Stimulated activated naive CD8-positive, alpha-beta T cell treated with anti-CD3 and anti-CD28 coated beads, Interleukin-15, amount 100 ng/mL, for 72 hours (primary cell): ENCODE data around the gene SNX24.
A peak's percentile ranks its signal among the peaks of the same experiment; 100 is the strongest.

Experiments used
- ATAC-seq: fragments of 150-1000 bp; cut with Tn5 transposase; 2 replicates; pipeline ENCODE4 v1.10.0; 2021; ENCODE audit warnings: mild to moderate bottlenecking, moderate library complexity
- DNase-seq, 2 donors: peaks; one replicate each; pipeline ENCODE4 v3.0.0; 2021 to 2022
- H3K27ac Mint-ChIP-seq, 2 donors: one replicate each; pipeline ENCODE4 v1.8.0; 2022; ENCODE audit warnings: mild to moderate bottlenecking in 2 of 2, mixed read lengths in 2 of 2, moderate library complexity in 2 of 2
- H3K27me3 Mint-ChIP-seq: one replicate; pipeline ENCODE4 v1.8.0; 2022; ENCODE audit warnings: mixed read lengths
- H3K4me1 Mint-ChIP-seq: one replicate; pipeline ENCODE4 v1.8.0; 2022; ENCODE audit warnings: mild to moderate bottlenecking, mixed read lengths
- H3K4me3 Mint-ChIP-seq, 2 donors: one replicate each; pipeline ENCODE4 v1.8.0; 2022; ENCODE audit warnings: mild to moderate bottlenecking in 2 of 2, mixed read lengths in 2 of 2, moderate library complexity in 1 of 2
- H3K9me3 Mint-ChIP-seq, 2 donors: one replicate each; pipeline ENCODE4 v1.8.0; 2022; ENCODE audit warnings: mixed read lengths in 2 of 2

SNX24 gene

GRCh38 chr5:122845229-122846050, at the start of gene SNX24:
SNX24 (plus strand) TSS chr5:122845613; CDS start chr5:122845634, 21 bp downstream.
- H3K27me3 Mint-ChIP-seq, result peaks cover 8% of the 10 kb centered on the region
- H3K27ac Mint-ChIP-seq, result peak within 1 kb of the TSS; percentile 57 to 74
- H3K9me3 Mint-ChIP-seq, result no peaks in the 10 kb centered on the region
- peaks cover 10% of the 10 kb centered on the region for H3K4me1 Mint-ChIP-seq
- DNase-seq, result peak; percentile 62 to 77
- H3K4me3 Mint-ChIP-seq, result peak within 1 kb of the TSS; percentile 74 to 83
- peak; percentile 91 for ATAC-seq

DNA sequence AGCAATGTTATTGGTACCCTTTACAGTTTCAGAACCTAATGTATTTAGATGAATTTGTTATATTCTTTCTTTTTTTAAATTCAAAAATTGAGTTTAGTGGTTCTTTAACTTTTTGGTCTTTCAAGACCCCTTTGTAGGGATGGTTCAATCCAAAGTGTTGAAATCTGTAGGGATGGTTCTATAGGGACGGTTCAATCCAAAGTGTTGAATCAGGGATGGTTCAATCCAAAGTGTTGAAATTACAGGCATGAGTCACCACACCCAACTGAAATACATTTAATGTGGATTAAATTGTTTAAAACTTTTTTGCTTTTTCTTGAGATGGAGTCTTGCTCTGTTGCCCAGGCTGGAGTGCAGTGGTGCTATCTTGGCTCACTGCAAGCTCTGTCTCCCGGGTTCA, 39.9 kb upstream of the SNX24 start:
- Mint-ChIP-seq H3K27me3 (no peaks in the 10 kb centered on the region), H3K9me3 (no peaks in the 10 kb centered on the region), H3K27ac (no peak overlapping the region), H3K4me1 (no peaks in the 10 kb centered on the region), H3K4me3 (no peak overlapping the region)
- no peak for ATAC-seq
- DNase-seq, result no peak

- Mint-ChIP-seq H3K4me1 (no peaks in the 10 kb centered on the region), H3K9me3 (no peaks in the 10 kb centered on the region), H3K4me3 (no peak overlapping the region), H3K27ac (no peak overlapping the region), H3K27me3 (no peaks in the 10 kb centered on the region)
- DNase-seq (no peak), ATAC-seq (no peak)
Observed at GRCh38 chr5:122810405-122810804, 35.0 kb upstream of the SNX24 start.

DNA sequence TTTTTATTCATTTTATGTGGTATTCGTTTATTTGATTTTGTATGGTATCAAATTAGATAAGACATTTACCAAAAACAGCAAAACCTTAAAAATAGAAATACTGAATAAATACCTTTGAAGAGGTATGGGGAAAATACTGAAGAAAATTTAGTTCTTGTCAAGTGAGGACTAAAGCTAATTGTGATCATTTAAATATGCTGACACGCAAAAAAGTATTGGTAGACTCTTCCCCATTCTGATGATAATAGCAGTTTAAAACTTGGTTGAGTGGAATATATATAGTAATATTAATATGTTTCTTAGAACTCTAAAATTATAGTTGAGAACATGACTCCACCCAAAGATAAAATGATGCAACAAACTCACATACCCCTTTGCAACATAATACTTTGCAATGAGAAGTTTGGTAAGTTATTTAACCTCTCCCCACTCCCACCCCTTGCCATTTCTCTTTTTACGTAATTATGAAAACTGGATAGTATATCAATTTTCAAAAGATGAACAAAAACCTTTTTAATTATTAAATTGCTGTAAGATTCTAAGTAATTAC, 30.1 kb upstream of the SNX24 start:
- Mint-ChIP-seq H3K27me3 (no peaks in the 10 kb centered on the region), H3K9me3 (no peaks in the 10 kb centered on the region), H3K4me3 (no peak overlapping the region), H3K27ac (no peak overlapping the region), H3K4me1 (no peaks in the 10 kb centered on the region)
- no peak for ATAC-seq
- DNase-seq, result no peak

DNA sequence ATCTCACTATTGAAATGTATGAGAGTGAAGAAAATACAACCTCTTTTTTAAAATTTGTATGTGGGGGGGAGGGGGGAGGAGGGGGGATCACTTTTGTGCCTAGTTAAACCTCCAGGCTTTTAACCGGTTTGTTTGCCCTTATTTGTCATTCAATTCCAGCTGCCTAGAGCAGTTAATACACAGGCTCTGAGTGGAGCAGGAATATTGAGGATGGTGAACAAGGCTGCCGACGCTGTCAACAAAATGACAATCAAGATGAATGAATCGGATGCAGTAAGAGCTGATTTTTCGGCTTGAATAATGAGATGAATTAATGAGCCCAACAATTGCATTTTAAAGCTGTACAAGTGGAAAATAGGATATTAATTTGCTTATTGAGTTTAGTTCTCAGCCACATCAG, 28.7 kb upstream of the SNX24 start:
- H3K9me3 Mint-ChIP-seq, result no peaks in the 10 kb centered on the region
- H3K4me1 Mint-ChIP-seq, result no peaks in the 10 kb centered on the region
- no peaks in the 10 kb centered on the region for H3K27me3 Mint-ChIP-seq

DNA sequence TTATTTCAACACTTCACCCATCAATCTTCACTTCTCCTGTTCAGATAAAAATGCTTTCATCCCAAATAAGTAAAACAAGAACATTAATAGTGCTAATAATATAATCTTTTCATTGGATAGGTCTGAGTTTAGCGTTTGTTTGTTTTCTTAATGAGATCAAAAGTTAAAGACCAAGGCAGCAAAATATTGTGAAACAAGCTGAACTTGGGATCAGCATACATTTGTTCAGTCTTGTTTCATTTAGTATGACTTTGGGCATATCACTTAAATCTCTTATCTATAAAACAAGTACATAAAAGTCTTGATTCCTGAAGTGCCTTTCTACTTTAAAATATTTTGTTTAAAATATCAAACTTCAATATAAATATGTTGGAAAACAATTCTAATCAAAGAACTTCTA, 13.4 kb upstream of the SNX24 start:
- no peak overlapping the region for H3K4me3 Mint-ChIP-seq
- H3K9me3 Mint-ChIP-seq, result no peaks in the 10 kb centered on the region
- no peak overlapping the region for H3K27ac Mint-ChIP-seq

More for the DNA sequence above, 28.7 kb upstream of the SNX24 start:
- H3K27ac Mint-ChIP-seq, result no peak overlapping the region
- no peak overlapping the region for H3K4me3 Mint-ChIP-seq
- ATAC-seq (no peak), DNase-seq (no peak)

DNA sequence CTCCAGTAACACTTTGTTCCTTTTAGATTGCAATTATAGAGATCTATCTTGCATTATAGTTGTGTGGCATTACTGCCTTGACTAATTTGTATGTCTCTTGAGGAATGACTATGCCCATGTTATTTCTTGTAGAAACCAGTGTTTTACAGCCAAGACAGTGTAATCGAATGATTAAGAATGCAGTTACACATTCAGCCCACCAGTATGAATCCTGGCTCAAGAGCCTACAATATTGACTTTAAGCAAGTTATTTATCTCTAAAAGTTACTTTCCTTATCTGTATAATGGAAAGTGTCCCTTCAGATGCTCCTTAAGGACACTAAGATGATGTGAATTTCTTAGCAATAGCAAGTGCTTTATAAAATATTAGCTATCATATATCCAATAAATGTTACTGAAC, 9.7 kb upstream of the SNX24 start:
- ATAC-seq, result peak; percentile 42

More for the DNA sequence above, 13.4 kb upstream of the SNX24 start:
- Mint-ChIP-seq H3K4me1 (no peaks in the 10 kb centered on the region), H3K27me3 (no peaks in the 10 kb centered on the region)
- ATAC-seq (no peak), DNase-seq (no peak)

GRCh38 chr5:122836947-122837346, 8.5 kb upstream of the SNX24 start:
- no peak overlapping the region for H3K4me3 Mint-ChIP-seq
- ATAC-seq, result no peak
- no peaks in the 10 kb centered on the region for H3K4me1 Mint-ChIP-seq
- no peak overlapping the region for H3K27ac Mint-ChIP-seq
- peaks cover under 1% of the 10 kb centered on the region for H3K27me3 Mint-ChIP-seq
- no peak for DNase-seq
- no peaks in the 10 kb centered on the region for H3K9me3 Mint-ChIP-seq

More for the DNA sequence above, 9.7 kb upstream of the SNX24 start:
- H3K9me3 Mint-ChIP-seq, result no peaks in the 10 kb centered on the region
- H3K4me3 Mint-ChIP-seq, result no peak overlapping the region
- DNase-seq, result no peak
- H3K4me1 Mint-ChIP-seq, result no peaks in the 10 kb centered on the region
- H3K27me3 Mint-ChIP-seq, result no peaks in the 10 kb centered on the region
- H3K27ac Mint-ChIP-seq, result no peak overlapping the region

DNA sequence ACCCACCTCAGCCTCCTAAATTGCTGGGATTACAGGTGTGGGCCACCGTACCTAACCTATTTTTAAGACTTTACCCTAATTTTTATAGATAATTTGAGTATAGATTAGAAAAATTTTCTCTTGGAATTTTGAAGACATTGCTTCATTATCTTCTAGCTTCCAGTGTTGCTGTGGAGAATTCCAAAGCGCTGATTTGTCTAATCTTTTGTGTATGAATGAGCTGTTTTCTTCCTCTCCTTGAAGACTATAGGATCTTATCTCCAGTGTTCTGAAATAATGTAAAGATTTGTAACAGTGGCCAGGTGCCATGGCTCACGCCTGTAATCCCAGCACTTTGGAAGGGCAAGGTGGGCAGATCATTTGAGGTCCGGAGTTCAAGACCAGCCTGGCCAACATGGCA, 5.7 kb upstream of the SNX24 start:
- Mint-ChIP-seq H3K27me3 (peaks cover 8% of the 10 kb centered on the region), H3K9me3 (no peaks in the 10 kb centered on the region), H3K4me3 (no peak overlapping the region), H3K27ac (no peak overlapping the region), H3K4me1 (peaks cover 8% of the 10 kb centered on the region)
- DNase-seq (no peak), ATAC-seq (no peak)

- ATAC-seq (no peak), DNase-seq (no peak)
- peaks cover 8% of the 10 kb centered on the region for H3K27me3 Mint-ChIP-seq
- H3K27ac Mint-ChIP-seq, result no peak overlapping the region
- H3K4me1 Mint-ChIP-seq, result peaks cover 10% of the 10 kb centered on the region
- H3K4me3 Mint-ChIP-seq, result no peak overlapping the region
- no peaks in the 10 kb centered on the region for H3K9me3 Mint-ChIP-seq
Observed at GRCh38 chr5:122842016-122842580, 3.3 kb upstream of the SNX24 start.

DNA sequence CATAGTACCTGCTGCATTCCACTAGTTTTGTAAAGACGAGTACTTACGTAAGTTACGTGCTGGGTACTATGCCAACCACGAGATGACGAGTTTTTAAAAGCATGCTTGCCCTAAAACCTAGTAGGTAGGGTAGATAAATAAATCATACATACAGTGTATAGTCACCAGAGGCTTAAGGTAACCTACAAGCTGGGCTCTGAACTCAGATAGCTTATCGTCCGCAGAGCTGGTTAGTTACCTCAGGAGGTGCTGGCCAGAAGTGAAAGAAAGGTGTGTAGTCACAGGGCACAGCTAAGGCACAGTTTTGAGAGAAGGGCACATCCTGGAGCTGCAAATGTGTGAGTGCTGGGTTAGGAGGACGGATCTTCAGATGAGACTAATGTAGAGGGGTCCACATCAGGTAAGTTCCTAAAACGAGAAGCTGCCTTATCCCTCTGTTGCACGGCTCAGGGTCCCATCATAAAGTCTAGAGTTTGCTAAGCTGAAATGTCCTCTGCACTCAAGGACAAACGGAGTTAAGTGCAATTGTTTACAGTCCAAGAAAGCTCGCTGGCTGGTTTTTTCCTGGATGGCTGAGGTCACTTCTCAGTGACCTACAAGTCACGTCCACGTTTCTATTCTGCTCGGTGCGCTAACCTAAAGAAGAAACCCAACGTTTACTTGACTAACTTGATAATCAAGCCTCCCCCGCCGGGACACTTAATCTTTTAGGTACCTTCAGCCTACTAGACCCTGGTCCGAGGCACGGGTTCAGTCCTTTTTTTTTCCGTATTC, 1.1 kb upstream of the SNX24 start:
- H3K4me3 Mint-ChIP-seq, result peak overlapping the region; percentile 74 to 83
- DNase-seq (peak; percentile 5 to 9), ATAC-seq (no peak)
- peak overlapping the region; percentile 57 to 74 for H3K27ac Mint-ChIP-seq
- peaks cover 8% of the 10 kb centered on the region for H3K27me3 Mint-ChIP-seq
- no peaks in the 10 kb centered on the region for H3K9me3 Mint-ChIP-seq
- H3K4me1 Mint-ChIP-seq, result peaks cover 10% of the 10 kb centered on the region

GRCh38 chr5:122844910-122845228, 544 bp upstream of the SNX24 start:
- peak; percentile 6 for ATAC-seq
- Mint-ChIP-seq H3K4me1 (peaks cover 10% of the 10 kb centered on the region), H3K4me3 (peak overlapping the region; percentile 74 to 83), H3K9me3 (no peaks in the 10 kb centered on the region), H3K27ac (peak overlapping the region; percentile 57 to 74), H3K27me3 (peaks cover 8% of the 10 kb centered on the region)
- DNase-seq, result no peak

DNA sequence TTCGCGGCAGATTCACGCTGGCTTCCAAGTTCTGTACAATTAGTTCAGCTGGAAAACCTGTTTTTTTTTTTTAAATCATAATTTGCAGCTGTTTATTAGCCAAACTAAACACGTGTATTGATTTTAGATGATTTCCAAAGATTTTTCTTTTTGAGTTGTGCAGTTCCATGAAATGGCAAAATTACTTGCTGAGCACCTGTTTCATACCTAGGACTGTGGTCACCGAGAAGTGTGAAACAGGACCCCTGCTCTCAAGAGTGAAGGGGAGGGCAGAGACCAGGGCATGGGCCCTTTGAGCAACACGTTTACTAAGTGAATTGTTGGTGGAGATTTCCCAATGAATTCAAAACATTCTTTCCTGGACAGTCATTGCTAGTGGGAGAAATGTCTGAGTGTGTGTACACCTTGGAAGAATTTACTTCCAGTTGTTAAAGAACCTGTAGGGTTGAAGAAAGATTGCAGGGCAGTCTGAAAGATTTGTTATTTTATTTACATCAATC, 688 bp downstream of the SNX24 start:
- Mint-ChIP-seq H3K4me1 (peaks cover 10% of the 10 kb centered on the region), H3K27ac (peak overlapping the region in 1 of 2 donors; percentile 35), H3K4me3 (peak overlapping the region; percentile 63 to 74), H3K27me3 (peaks cover 8% of the 10 kb centered on the region), H3K9me3 (no peaks in the 10 kb centered on the region)
- no peak for ATAC-seq
- DNase-seq, result no peak

DNA sequence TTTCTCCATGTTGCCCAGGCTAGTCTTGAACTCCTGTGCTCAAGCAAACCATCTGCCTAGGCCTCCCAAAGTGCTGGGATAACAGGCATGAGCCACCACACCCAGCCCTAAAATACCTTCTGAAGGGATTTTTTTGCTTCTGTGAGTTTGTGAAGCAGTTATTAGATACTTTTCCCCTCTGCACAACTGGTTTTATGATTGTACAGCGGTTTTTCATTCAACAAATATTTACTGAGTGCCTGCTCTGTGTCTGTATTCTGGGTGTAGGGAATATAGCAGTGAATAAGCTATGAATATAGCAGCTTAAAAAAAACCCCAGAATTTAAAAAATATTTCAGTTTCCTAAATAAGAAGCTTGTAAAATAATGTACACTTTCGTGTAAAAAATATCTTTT, 2.3 kb downstream of the SNX24 start:
- DNase-seq (no peak), ATAC-seq (no peak)
- H3K4me3 Mint-ChIP-seq, result no peak overlapping the region
- peaks cover under 1% of the 10 kb centered on the region for H3K27me3 Mint-ChIP-seq
- no peak overlapping the region for H3K27ac Mint-ChIP-seq
- no peaks in the 10 kb centered on the region for H3K9me3 Mint-ChIP-seq
- H3K4me1 Mint-ChIP-seq, result peaks cover 10% of the 10 kb centered on the region

DNA sequence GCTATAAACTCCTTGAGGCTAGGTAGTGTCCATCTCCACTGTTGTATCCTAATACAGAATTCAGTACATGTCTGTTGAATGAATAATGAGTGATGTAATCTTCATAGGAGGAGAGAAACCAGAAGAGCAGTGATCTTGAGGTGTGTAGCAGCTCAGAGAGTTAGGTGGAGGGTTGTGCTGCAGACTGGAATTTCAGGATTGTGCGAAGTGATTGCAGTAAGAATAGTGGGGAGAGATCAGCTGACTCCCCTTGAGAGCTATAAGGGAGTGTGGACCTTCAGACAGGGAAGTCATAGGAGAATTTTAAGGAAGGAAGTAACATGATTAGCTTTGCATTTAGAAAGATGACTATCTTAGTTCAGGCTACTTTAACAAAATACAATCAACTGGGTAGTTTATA, 4.4 kb downstream of the SNX24 start:
- H3K27me3 Mint-ChIP-seq, result no peaks in the 10 kb centered on the region

More for the DNA sequence above, 4.4 kb downstream of the SNX24 start:
- DNase-seq (no peak), ATAC-seq (no peak)
- H3K4me1 Mint-ChIP-seq, result peaks cover 1% of the 10 kb centered on the region
- no peak overlapping the region for H3K4me3 Mint-ChIP-seq
- H3K27ac Mint-ChIP-seq, result no peak overlapping the region
- no peaks in the 10 kb centered on the region for H3K9me3 Mint-ChIP-seq
